HG03064 (cell line): Measurements from ENCODE around the gene GRK4.
A peak's percentile ranks its signal among the peaks of the same experiment; 100 is the strongest.
"Not testable (repeated sequence)": the region's sequence is repeated elsewhere in the genome, so short reads cannot be mapped to it uniquely, and the experiment has no call there.

Experiments
- ATAC-seq: cut with Tn5 transposase; IDR thresholded peaks from one replicate; pipeline ENCODE4 v1.9.1; 2021; ENCODE audit warnings: low read depth; ENCODE audit not compliant: unreplicated experiment

The GRK4 gene

DNA sequence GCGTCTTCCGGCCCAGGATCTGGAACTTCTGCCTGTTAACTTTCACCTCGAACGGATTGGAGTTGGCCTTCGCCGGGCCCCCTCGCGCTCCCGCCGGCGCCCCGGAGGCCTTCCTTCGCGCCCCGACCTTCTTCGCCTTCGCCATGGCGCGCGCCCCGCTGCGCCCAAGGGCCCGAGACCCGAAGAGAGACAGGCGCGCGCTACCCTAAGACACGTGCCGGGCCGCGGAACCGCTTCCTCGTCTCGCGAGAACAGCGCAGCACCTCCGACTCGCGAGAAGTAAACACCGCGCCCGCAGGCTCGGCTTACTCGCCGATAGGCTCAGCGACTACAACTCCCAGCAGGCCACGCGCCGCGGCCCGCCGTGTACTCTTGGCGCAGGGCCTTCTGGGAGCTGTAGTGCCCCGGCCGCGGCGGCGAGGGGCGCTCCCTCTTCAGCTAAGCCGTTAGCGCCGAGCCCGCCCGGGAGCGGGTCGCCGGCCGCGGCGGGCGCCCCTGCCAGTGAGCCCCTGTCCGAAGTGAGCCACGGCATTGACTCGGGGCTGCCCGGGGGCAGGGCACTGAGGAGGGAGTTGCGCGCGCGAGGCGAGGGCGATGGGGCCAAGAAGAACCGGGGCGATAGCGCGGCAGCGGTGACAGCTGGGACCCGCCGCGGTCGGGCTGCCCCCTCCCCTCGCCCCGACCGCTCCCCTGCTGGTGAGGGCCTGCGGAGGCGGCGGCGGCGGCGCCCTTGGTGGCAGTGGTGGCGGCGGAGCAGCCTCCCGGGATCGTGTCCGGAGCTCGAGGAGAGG, at the start of gene GRK4, which contains the start of gene NOP14:
Gene GRK4 (plus strand): TSS at position 397 of the 791 bp plus-strand sequence. CDS start 500 bp downstream, outside the sequence.
Gene NOP14 (minus strand): TSS at position 232 of the 791 bp plus-strand sequence. CDS start 87 bp downstream, at position 145.
- peak; percentile 72 for ATAC-seq

DNA sequence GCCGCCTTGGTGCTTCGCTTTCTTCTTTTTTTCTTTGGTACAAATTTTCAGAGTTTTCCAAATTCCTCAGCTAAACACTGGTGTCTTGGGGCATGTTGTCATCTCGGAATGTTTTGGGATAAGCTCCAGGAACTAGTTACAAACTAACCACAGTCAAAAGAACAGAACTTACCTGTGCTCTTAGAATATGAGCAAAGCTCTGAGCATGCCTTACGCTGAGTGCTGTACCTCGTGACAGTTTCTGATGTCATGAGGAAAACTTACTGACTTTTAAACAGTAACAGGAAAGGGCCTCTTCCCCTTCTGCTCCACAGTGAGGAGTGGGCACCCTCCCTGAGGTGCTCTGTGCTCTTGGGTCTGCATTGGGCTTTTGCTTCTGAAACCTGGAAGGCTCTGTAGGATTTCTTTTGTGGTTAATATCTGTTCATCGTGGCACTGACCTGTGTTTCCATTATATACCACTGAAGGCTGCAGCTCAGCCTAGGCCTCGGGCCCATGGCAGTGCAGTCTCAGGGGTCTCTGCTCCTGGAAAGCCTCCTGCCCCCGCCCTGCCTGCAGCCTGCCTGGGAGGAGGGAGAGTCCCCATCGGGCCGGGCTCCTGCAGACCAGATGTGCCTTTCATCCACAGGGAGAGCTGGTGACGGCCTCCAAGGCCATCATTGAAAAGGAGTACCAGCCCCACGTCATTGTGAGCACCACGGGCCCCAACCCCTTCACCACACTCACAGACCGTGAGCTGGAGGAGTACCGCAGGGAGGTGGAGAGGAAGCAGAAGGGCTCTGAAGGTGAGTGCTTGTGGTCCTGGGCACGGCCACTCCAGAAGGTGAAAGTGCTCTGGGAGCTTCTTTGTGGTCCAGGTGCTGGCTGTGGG, 48.9 kb upstream of the GRK4 start:
- no peak for ATAC-seq

DNA sequence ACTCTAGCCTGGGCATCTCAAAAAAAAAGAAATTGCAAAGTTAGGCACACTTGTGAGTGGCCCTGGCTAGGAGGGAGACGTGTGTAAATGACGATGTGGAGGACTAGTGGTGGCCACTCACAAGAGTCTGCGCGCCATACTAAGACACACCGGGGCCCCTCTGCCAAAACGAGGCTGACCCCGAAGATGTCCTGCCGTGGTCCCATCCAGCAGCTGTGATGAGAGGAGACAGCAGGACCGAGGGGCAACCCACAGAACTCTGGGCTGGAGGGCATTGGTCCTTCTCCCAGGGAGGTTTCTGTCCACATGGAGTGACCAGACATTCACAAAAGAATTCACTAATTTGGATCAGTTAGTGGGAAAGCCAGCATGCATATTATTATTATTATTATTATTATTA, 47.6 kb upstream of the GRK4 start:
- no peak for ATAC-seq

DNA sequence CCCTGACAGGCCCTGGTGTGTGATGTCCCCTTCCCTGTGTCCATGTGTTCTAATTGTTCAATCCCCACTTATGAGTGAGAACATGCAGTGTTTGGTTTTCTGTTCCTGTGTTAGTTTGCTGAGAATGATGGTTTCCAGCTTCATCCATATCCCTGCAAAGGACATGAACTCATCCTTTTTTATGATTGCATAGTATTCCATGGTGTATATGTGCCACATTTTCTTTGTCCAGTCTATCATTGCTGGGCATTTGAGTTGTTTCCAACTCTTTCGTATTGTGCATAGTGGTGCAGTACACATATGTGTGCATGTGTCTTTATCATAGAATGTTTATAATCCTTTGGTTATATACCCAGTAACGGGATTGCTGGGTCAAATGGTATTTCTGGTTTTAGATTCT, 46.7 kb upstream of the GRK4 start:
- ATAC-seq: not testable (repeated sequence)

DNA sequence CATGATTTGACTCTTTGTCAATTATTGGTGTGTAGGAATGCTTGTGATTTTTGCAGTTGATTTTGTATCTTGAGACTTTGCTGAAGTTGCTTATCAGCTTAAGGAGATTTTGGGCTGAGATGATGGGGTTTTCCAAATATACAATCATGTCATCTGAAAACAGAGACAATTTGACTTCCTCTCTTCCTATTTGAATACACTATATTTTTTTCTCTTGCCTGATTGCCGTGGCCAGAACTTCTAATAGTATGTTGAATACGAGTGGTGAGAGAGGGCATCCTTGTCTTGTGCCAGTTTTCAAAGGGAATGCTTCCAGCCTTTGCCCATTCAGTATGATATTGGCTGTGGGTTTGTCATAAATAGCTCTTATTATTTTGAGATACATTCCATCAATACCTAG, 45.1 kb upstream of the GRK4 start:
- ATAC-seq: not testable (repeated sequence)

DNA sequence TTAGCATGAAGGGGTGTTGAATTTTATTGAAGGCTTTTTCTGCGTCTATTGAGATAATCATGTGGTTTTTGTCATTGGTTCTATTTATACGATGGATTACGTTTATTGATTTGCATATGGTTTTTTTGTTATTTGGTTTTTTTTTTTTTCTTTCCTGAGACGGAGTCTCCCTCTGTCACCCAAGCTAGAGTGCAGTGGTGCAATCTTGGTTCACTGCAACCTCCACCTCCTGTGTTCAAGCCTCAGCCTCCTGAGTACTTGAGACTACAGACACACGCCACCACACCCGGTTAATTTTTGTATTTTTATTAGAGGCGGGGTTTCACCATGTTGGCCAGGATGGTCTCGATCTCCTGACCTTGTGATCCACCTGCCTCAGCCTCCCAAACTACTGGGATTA, 44.7 kb upstream of the GRK4 start:
- not testable (repeated sequence) for ATAC-seq

DNA sequence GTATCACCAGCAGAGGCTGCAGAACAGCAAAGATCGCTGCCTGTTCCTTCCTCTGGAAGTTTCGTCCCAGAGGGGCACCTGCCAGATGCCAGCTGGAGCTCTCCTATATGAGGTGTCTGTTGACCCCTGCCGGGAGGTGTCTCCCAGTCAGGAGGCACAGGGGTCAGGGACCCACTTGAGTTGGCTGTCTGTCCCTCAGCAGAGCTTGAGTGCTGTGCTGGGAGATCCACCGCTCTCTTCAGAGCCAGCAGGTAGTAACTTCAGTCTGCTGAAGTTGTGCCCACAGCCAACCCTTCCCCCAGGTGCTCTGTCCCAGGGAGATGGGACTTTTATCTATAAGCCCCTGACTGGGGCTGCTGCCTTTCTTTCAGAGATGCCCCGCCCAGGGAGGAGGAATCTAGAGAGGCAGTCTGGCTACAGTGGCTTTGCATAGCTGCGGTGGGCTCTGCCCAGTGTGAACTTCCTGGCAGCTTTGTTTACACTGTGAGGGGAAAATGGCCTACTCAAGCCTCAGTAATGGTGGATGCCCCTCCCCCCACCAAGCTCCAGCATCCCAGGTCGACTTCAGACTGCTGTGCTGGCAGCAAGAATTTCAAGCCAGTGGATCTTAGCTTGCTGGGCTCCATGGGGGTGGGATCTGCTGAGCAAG, 40.8 kb upstream of the GRK4 start:
- not testable (repeated sequence) for ATAC-seq

DNA sequence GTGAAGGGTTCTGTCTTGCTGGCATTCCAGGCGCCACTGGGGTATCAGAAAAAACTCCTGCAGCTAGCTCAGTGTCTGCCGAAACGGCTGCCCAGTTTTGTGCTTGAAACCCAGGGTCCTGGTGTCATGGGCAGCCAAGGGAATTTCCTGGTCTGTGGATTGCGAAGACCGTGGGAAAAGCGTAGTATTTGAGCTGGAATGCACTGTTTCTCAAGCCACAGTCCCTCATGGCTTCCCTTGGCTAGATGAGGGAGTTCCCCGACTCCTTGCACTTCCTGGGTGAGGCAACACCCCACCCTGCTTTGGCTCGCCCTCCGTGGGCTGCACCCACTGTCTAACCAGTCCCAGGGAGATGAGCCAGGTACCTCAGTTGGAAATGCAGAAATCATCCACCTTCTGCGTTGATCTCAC, 40.2 kb upstream of the GRK4 start:
- ATAC-seq: no peak

DNA sequence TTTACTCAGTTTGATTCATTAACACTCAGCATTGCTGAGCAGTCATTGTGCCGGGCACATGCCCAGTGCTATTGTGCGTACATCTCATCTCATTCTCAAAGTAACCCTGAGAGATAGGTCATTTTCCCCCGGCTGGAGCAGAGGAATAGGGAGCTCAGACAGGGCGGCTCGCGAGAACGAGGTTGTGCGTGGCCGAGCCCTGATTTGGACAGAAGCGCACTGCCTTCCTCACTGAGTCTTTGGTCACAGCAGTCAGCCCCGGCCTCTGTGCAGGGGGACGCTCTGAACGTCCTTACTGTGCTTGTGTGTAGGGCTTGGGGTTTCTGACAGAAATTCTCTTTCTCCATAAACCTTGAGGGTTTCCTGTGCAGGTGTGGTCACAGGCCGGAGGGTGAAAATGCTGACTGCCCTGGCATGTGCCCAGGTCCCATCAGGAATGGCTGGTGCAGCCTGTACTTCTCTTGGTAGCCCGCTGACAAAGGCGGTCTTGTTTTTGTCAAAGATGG, 39.6 kb upstream of the GRK4 start:
- no peak for ATAC-seq

DNA sequence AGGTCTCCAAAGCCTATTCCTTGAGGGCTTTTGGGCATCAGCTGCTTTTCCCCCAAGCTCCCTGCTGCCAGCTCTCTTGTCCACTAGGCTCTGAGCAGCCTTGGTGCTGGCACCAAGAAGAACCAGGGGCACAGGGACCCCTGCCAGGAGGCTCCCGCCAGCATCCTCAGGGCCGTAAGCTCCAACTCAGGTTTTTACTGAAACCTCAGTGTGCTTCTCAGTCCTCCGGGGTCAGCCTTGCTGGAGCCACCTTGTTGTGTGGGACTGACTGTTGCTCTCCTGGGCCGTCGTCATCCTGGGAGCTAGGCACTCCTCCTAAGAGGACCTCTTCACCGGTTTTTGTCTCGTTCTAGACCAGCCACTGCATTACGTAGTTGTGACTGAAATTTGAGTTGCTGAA, 39.1 kb upstream of the GRK4 start:
- no peak for ATAC-seq

DNA sequence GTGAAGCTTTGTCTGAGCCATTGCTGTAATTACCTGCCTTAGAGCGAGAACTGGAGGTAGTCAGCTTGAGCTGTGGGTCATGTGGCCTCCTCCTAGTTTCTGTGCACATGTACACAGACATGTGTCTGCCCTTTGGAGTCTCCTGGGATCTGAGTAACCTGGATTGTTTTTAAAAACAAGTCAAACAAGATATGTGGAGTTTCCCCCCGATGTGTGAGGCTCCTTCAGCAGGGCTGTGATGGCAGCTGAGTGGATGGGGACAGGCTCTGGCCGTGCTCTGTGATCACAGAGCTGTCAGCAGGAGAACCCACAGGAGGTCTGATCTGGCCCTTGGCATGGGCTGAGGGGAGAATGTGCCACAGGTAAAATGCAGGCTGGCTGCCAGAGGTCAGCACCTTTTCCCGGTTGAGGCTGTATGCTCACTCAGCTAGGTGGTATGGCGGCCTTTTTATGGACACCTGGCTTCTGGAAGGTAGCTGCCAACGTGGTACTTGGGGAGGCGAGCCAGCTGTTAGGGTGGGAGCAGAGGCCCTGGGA, 38.5 kb upstream of the GRK4 start:
- ATAC-seq: no peak

DNA sequence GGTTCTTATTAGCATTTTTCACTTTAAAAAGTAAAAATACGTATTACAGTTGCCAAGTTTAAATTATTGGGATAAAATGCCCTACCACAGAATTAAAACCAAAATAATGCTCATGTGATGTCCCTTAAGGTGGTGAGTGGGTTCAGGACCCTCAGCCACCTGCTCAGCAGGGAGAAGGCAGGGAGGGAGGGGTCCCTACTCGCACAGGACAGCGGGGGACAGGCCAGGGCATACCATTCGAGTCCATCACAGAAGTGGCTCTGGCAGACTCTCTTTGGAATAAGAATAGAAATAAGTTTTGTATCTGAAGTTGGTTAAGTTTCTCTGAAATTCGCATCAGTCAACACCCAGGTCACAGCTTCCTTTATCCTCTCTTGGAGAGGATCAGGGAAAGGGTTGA, 37.9 kb upstream of the GRK4 start:
- no peak for ATAC-seq

DNA sequence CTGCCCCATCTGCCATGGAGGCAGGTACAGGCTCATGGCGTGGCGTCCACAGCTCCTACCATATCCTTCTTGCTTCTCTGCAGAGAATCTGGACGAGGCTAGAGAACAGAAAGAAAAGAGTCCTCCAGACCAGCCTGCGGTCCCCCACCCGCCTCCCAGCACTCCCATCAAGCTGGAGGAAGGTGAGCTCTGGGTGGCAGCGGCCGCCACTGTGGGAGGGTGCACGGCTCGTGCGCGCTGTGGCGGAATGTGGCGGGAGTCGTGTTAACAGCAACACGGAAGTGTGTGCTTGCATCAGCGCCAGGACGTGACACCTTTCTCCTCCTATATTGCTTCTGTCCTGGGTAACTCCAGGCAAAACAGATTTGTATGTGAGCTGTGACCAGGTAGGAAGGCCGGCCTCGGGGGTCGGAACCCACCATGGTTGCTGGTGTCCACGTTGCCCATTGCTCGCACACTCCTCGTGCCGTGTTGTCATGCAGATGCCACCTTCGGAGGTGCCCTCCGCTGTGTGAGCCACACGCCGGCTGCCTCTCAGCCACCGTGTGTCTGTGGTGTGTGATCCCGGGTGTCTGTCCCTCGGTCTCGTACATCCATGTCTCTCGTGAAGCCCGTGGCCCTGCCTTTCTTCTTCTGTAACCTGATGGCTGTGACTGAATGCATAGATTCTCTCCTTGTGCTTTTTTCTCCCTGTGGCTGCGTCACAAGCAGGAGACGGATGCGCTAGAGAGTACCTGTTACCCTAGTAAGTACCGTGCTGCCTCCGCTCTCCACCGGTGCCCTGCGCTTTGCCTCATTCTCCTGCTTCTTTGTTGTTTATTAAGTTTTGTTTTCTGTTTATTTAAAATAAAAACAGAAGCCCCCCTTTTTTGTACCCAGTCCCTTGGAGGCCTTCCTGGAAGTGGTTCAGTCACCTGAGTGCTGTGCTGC, 37.2 kb upstream of the GRK4 start:
- no peak for ATAC-seq

DNA sequence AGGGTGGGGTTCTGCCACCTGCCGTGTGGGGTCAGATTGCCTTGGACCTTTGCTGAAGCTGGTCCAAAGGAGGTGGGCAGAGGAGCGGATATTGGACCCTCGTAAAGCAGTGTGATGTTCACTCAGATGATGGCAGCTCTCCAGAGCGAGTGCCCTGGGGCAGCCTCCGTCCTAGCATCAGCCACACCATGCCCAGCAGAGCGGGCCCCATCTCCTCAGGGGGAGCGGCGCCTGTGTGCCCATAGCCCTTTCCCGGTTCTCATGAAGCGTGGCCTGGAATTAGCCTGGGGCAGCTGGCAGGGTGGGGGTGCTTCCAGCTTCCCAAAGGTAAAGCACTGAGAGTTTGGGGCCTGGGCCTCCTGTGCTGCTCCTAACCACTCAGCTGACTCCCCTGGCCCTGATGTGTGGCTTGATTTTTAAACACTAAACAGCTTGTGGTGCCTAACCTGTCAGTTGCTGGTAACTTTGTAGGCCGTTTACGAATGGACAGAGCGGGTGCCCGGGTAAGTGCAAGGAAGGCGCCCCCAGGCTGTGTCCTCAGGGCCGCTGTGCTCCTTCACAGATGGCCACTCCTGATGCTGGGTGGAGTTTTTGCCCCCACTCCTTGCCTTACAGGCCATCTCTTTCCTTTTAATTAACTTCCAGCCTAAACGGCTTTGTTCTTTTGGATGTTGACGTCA, 36.2 kb upstream of the GRK4 start:
- no peak for ATAC-seq

DNA sequence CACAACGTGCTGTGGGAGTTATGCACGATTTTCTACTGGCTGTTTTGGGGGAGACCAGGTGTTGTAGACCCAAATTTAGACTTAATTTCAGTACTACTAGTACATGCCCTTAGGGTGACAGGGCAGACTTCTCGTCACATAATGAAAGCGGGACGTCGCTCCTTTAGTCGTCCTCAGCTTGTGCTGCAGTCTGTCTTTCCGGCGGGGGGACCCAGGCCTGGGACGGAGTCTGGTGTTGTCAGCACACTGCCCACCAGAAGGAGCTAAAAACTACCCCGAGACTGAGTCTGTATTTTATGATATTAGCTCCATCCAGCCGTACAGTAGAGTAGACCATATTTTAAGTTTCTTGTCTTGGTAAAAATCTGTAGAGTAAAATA, 35.7 kb upstream of the GRK4 start:
- no peak for ATAC-seq

DNA sequence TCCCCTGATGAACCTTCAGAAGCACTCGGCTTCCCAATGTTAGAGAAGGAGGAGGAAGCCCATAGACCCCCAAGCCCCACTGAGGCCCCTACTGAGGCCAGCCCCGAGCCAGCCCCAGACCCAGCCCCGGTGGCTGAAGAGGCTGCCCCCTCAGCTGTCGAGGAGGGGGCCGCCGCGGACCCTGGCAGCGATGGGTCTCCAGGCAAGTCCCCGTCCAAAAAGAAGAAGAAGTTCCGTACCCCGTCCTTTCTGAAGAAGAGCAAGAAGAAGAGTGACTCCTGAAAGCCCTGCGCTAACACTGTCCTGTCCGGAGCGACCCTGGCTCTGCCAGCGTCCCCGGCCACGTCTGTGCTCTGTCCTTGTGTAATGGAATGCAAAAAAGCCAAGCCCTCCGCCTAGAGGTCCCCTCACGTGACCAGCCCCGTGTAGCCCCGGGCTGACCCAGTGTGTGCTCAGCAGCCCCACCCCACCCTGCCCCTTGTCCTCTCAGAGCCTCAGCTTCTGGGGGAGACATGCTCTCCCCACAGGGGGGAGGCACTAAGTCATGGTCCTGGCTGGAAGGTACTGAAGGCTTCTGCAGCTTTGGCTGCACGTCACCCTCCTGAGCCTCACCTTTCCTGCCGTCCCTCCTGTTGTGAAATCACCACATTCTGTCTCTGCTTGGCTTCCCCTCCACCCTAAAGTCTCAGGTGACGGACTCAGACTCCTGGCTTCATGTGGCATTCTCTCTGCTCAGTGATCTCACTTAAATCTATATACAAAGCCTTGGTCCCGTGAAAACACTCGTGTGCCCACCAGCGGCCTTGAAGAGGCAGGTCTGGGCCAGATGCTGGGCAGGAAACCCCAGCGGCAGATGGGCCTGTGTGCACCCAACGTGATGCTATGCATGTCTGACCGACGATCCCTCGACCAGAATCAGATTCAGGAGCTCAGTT, 34.9 kb upstream of the GRK4 start:
- ATAC-seq: no peak

DNA sequence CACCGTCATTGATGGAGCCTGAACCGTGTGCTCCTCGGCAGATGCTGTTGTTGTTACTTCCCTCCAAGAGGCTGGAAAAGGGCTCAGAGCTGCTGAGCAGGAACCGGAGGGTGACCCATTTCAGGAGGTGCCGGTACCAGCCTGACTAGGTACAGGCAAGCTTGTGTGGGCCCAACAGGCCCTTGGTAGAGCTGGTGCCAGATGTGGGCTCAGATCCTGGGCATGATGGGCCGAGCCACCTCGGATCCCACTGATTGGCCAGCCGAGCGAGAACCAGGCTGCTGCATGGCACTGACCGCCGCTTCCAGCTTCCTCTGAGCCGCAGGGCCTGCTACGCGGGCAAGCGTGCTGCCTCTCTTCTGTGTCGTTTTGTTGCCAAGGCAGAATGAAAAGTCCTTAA, 33.9 kb upstream of the GRK4 start:
- ATAC-seq: no peak
